HEK293 (cell line): ENCODE measurements around the gene VILL.

Experiments
- CTCF ChIA-PET: fragments of 350-600 bp; formaldehyde crosslinking; extraction: SDS; loops from one replicate; lab custom pipeline; 2021; ENCODE audit warnings: antibody characterized with exemption; lab: Yijun Ruan, JAX
- POLR2A ChIA-PET: fragments of 300-600 bp; formaldehyde crosslinking; extraction: SDS; loops from one replicate; lab custom pipeline; 2020; ENCODE audit warnings: antibody characterized with exemption, inconsistent platforms; lab: Yijun Ruan, JAX
- H3K27ac ChIP-seq: fragments of 200-500 bp; sonication (Bioruptor generic); 2 replicates; pipeline ENCODE4 v1.5.1; 2014; ENCODE audit warnings: low read depth, low read length, control low read depth, inconsistent platforms; ENCODE audit errors: extremely low read depth
- H3K36me3 ChIP-seq, 2 experiments: fragments of 200-500 bp in 1 of 2; sonication (Bioruptor generic) in 1 of 2; 1 replicate in 1 of 2; 2 replicates in 1 of 2; pipeline ENCODE4 v1.5.1; 2014 to 2017; ENCODE audit warnings: inconsistent platforms in 2 of 2, low read length in 2 of 2; ENCODE audit not compliant: control insufficient read depth in 2 of 2, insufficient read depth in 1 of 2
- H3K4me1 ChIP-seq: fragments of 200-500 bp; sonication (Bioruptor generic); 2 replicates; pipeline ENCODE4 v1.5.1; 2014; ENCODE audit warnings: mild to moderate bottlenecking, low read length, inconsistent platforms; ENCODE audit not compliant: control insufficient read depth, insufficient read depth
- H3K4me3 ChIP-seq: 2 replicates; pipeline ENCODE4 v1.5.1; 2011; ENCODE audit warnings: low read depth, mild to moderate bottlenecking, control low read depth, low read length, moderate library complexity
- H3K9me3 ChIP-seq: fragments of 200-500 bp; sonication (Bioruptor generic); 2 replicates; pipeline ENCODE4 v1.5.1; 2014; ENCODE audit warnings: low read depth, low read length, inconsistent platforms; ENCODE audit not compliant: control insufficient read depth, insufficient read depth
- BCL11A ChIP-seq: fragments of 450-650 bp; formaldehyde crosslinking; IDR thresholded peaks from 2 replicates; pipeline ENCODE4 v1.5.1; 2016; ENCODE audit warnings: low read depth, missing biosample characterization, missing genetic modification characterization
- CTCF ChIP-seq: fragments of 450-650 bp; formaldehyde crosslinking; IDR thresholded peaks from 2 replicates; pipeline ENCODE4 v1.5.1; 2016; ENCODE audit warnings: missing biosample characterization, missing genetic modification characterization
- GLIS1 ChIP-seq: fragments of 450-650 bp; formaldehyde crosslinking; IDR thresholded peaks from 2 replicates; pipeline ENCODE4 v1.5.1; 2016; ENCODE audit warnings: missing biosample characterization, missing genetic modification characterization
- MEIS1 ChIP-seq: sonication (generic); formaldehyde crosslinking; IDR thresholded peaks from 2 replicates; pipeline ENCODE4 v1.8.1; 2022; ENCODE audit warnings: missing genetic modification reagents, mild to moderate bottlenecking, borderline replicate concordance
- OVOL3 ChIP-seq: fragments of 450-650 bp; formaldehyde crosslinking; IDR thresholded peaks from 2 replicates; pipeline ENCODE4 v1.5.1; 2016; ENCODE audit warnings: missing biosample characterization, missing genetic modification characterization
- SETDB1 ChIP-seq: IDR thresholded peaks from one replicate; pipeline ENCODE4 v1.6.1; 2017; ENCODE audit warnings: mild to moderate bottlenecking, low read length, moderate library complexity, mixed read lengths; ENCODE audit not compliant: insufficient read length
- SP7 ChIP-seq: fragments of 450-650 bp; formaldehyde crosslinking; IDR thresholded peaks from 2 replicates; pipeline ENCODE4 v1.5.1; 2016; ENCODE audit warnings: missing biosample characterization, missing genetic modification characterization
- TRIM28 ChIP-seq: IDR thresholded peaks from 2 replicates; pipeline ENCODE4 v1.6.1; 2011; ENCODE audit warnings: low read length, control low read depth, borderline replicate concordance
- ZBTB1 ChIP-seq: fragments of 450-650 bp; formaldehyde crosslinking; IDR thresholded peaks from 2 replicates; pipeline ENCODE4 v1.5.1; 2016; ENCODE audit warnings: missing biosample characterization, missing genetic modification characterization
- ZNF174 ChIP-seq: fragments of 450-650 bp; formaldehyde crosslinking; IDR thresholded peaks from 2 replicates; pipeline ENCODE4 v1.5.0; 2017; ENCODE audit warnings: missing biosample characterization, mild to moderate bottlenecking, missing genetic modification characterization
- ZNF239 ChIP-seq: fragments of 450-650 bp; formaldehyde crosslinking; IDR thresholded peaks from 2 replicates; pipeline ENCODE4 v1.5.1; 2016; ENCODE audit warnings: missing biosample characterization, missing genetic modification characterization
- ZNF266 ChIP-seq: fragments of 450-650 bp; formaldehyde crosslinking; IDR thresholded peaks from 2 replicates; pipeline ENCODE4 v1.5.1; 2016; ENCODE audit warnings: missing biosample characterization, missing genetic modification characterization, low read depth
- ZNF280C ChIP-seq: fragments of 450-650 bp; formaldehyde crosslinking; IDR thresholded peaks from 2 replicates; pipeline ENCODE4 v1.5.1; 2016; ENCODE audit warnings: missing biosample characterization, missing genetic modification characterization
- ZNF280D ChIP-seq: fragments of 450-650 bp; formaldehyde crosslinking; IDR thresholded peaks from 2 replicates; pipeline ENCODE4 v1.5.1; 2016; ENCODE audit warnings: missing biosample characterization, missing genetic modification characterization
- ZNF324 ChIP-seq: fragments of 450-650 bp; formaldehyde crosslinking; IDR thresholded peaks from 2 replicates; pipeline ENCODE4 v1.5.1; 2016; ENCODE audit warnings: missing biosample characterization, missing genetic modification characterization
- ZNF423 ChIP-seq: fragments of 450-650 bp; formaldehyde crosslinking; IDR thresholded peaks from 2 replicates; pipeline ENCODE4 v1.5.1; 2016; ENCODE audit warnings: missing biosample characterization, missing genetic modification characterization
- ZNF473 ChIP-seq: fragments of 450-650 bp; formaldehyde crosslinking; IDR thresholded peaks from 2 replicates; pipeline ENCODE4 v1.5.1; 2017; ENCODE audit warnings: missing biosample characterization, missing genetic modification characterization
- ZNF610 ChIP-seq: fragments of 450-650 bp; formaldehyde crosslinking; IDR thresholded peaks from 2 replicates; pipeline ENCODE4 v1.5.1; 2016; ENCODE audit warnings: missing biosample characterization, missing genetic modification characterization, borderline replicate concordance
- ZNF623 ChIP-seq: fragments of 450-650 bp; formaldehyde crosslinking; IDR thresholded peaks from 2 replicates; pipeline ENCODE4 v1.5.1; 2016; ENCODE audit warnings: missing biosample characterization, missing genetic modification characterization
- ZNF654 ChIP-seq: fragments of 450-650 bp; formaldehyde crosslinking; IDR thresholded peaks from 2 replicates; pipeline ENCODE4 v1.5.1; 2016; ENCODE audit warnings: low read depth, missing biosample characterization, missing genetic modification characterization
- ZNF785 ChIP-seq: fragments of 450-650 bp; formaldehyde crosslinking; IDR thresholded peaks from 2 replicates; pipeline ENCODE4 v1.5.1; 2016; ENCODE audit warnings: missing biosample characterization, missing genetic modification characterization
- ZNF830 ChIP-seq: fragments of 450-650 bp; IDR thresholded peaks from 2 replicates; pipeline ENCODE4 v1.5.0; 2018; ENCODE audit warnings: missing biosample characterization, missing genetic modification characterization, low read depth, mild to moderate bottlenecking, moderate library complexity
- ZNF837 ChIP-seq: fragments of 450-650 bp; formaldehyde crosslinking; IDR thresholded peaks from 2 replicates; pipeline ENCODE4 v1.5.1; 2016; ENCODE audit warnings: missing biosample characterization, missing genetic modification characterization
- ZSCAN16 ChIP-seq: fragments of 450-650 bp; formaldehyde crosslinking; IDR thresholded peaks from 2 replicates; pipeline ENCODE4 v1.5.1; 2016; ENCODE audit warnings: missing biosample characterization, missing genetic modification characterization

VILL gene

GRCh38 chr3:37974121-37975083 is 16.2 kb upstream of the VILL start:
- H3K9me3 ChIP-seq, result no peaks in the 10 kb centered on the region
- ChIA-PET CTCF (interaction anchor here (0.6 to 4.6 kb wide), 23 partner anchors 9 to 1234 kb away, joined by 3 to 37 read pairs (median 4); no protein-coding TSS in a partner anchor), POLR2A (interaction anchor here (1.0 kb wide), 1 partner anchor 22 kb away, joined by 3 read pairs; no protein-coding TSS in a partner anchor)
- H3K4me3 ChIP-seq, result no peak overlapping the region
- H3K4me1 ChIP-seq, result no peaks in the 10 kb centered on the region
- TF ChIP-seq ZNF266, result no peak
- TF ChIP-seq ZNF837 (tag by site-specific recombination), result no peak
- no peak for TF ChIP-seq ZNF610
- peak; percentile 69 for TF ChIP-seq CTCF (tag by site-specific recombination)
- TF ChIP-seq ZNF423 (tag by site-specific recombination), result no peak
- TF ChIP-seq ZNF654 (tag by site-specific recombination), result peak; percentile 35
- TF ChIP-seq MEIS1 (CRISPR knock-in tag), result no peak
- TF ChIP-seq ZSCAN16 (tag by site-specific recombination), result 0 out of 2 replicates have a peak, but pooled peaks have one; percentile 67
- TF ChIP-seq ZNF324 (tag by site-specific recombination), result no peak
- TF ChIP-seq ZNF623 (tag by site-specific recombination), result no peak
- TF ChIP-seq BCL11A (tag by site-specific recombination), result no peak
- H3K36me3 ChIP-seq, result peaks cover 0 to 17% of the 10 kb centered on the region in 2 experiments; a peak in 2 of 3 replicates
- no peak overlapping the region for H3K27ac ChIP-seq

GRCh38 chr3:37979541-37980461 is 10.8 kb upstream of the VILL start:
- peaks cover 0 to 33% of the 10 kb centered on the region in 2 experiments; a peak in 2 of 3 replicates for H3K36me3 ChIP-seq
- POLR2A ChIA-PET, result no interaction called here
- CTCF ChIA-PET, result interaction anchor here (0.6 to 1.7 kb wide), 7 partner anchors 8 to 248 kb away, joined by 3 to 6 read pairs (median 3); no protein-coding TSS in a partner anchor
- TF ChIP-seq SETDB1 (no peak), ZNF785 (no peak), ZBTB1 (tag by site-specific recombination) (no peak), TRIM28 (no peak), GLIS1 (tag by site-specific recombination) (no peak), ZNF280C (tag by site-specific recombination) (no peak), SP7 (tag by site-specific recombination) (no peak), ZNF473 (no peak), ZNF174 (tag by site-specific recombination) (no peak), OVOL3 (tag by site-specific recombination) (no peak), ZNF830 (tag by site-specific recombination) (no peak), ZNF239 (no peak), ZNF280D (tag by site-specific recombination) (no peak)

More at GRCh38 chr3:37979541-37980461, 10.8 kb upstream of the VILL start:
- Histone ChIP-seq H3K4me3 (no peak overlapping the region), H3K27ac (no peak overlapping the region), H3K9me3 (no peaks in the 10 kb centered on the region), H3K4me1 (no peaks in the 10 kb centered on the region)
